ENCODE data around the gene MBD5.

DNA sequence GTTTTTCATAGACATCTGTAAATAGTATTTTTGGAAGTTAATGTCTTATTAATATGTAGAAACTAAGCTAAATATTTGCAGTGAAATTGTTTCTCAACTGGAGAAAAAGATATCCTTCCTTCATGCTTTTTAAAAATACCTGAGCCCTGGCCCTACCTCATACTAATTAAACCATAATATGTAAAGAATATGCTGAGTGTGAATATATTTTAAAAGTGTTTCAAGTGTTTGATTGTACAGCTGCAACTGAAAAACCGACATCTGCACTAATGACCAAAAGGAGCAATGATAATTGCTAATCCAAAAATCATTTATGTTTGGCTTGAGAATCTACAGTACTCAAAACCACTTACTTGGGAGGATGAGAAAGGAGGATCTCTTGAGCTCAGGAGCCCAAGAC, 156.7 kb downstream of the MBD5 start:
- TF ChIP-seq CTCF (IDR thresholded peaks at IDR 0.05) (no peak), POLR2A (IDR thresholded peaks at IDR 0.05) (no peak), EP300 (IDR thresholded peaks at IDR 0.05) (no peak), POLR2AphosphoS5 (IDR thresholded peaks at IDR 0.05) (no peak)
